DND-41 (cell line): ENCODE measurements around the gene MTO1.

Experiments
- ATAC-seq: fragments of 200-7000 bp; cut with Tn5 transposase; 3 replicates; pipeline ENCODE4 v1.9.1; 2021; ENCODE audit warnings: low read depth; ENCODE audit not compliant: insufficient read depth
- DNase-seq: peaks from one replicate; pipeline ENCODE4 v3.0.0-alpha.2; 2020
- H2AFZ ChIP-seq: 2 replicates; pipeline ENCODE4 v1.6.0; 2012; ENCODE audit warnings: low read depth, low read length
- H3K27ac ChIP-seq: 2 replicates; pipeline ENCODE4 v1.5.1; 2012; ENCODE audit warnings: low read length, inconsistent platforms
- H3K27me3 ChIP-seq: fragments of 200-600 bp; sonication (generic); 2 replicates; pipeline ENCODE4 v1.6.0; 2012; ENCODE audit warnings: low read length, mild to moderate bottlenecking, inconsistent platforms; ENCODE audit not compliant: insufficient read depth, poor library complexity
- H3K36me3 ChIP-seq: 2 replicates; pipeline ENCODE4 v1.5.1; 2012; ENCODE audit warnings: low read length, inconsistent platforms; ENCODE audit not compliant: insufficient read depth
- H3K4me1 ChIP-seq: 2 replicates; pipeline ENCODE4 v1.5.1; 2012; ENCODE audit warnings: mild to moderate bottlenecking, low read length; ENCODE audit not compliant: insufficient read depth
- H3K4me2 ChIP-seq: 2 replicates; pipeline ENCODE4 v1.6.0; 2012; ENCODE audit warnings: mild to moderate bottlenecking, moderate library complexity, low read length, inconsistent platforms; ENCODE audit not compliant: insufficient read depth
- H3K4me3 ChIP-seq, 2 experiments: fragments of 200-600 bp in 1 of 2; shearing (Covaris generic) in 1 of 2; 2 replicates each; pipeline ENCODE4 v1.5.1; 2012 to 2016; ENCODE audit warnings: inconsistent platforms in 2 of 2, low read length in 2 of 2, mild to moderate bottlenecking in 2 of 2, low read depth in 1 of 2, moderate library complexity in 1 of 2
- H3K79me2 ChIP-seq: 2 replicates; pipeline ENCODE4 v1.6.0; 2012; ENCODE audit warnings: low read length, inconsistent platforms; ENCODE audit not compliant: insufficient read depth
- H3K9ac ChIP-seq: 2 replicates; pipeline ENCODE4 v1.6.0; 2012; ENCODE audit warnings: low read depth, mild to moderate bottlenecking, inconsistent platforms, low read length, moderate library complexity
- H3K9me3 ChIP-seq: 2 replicates; pipeline ENCODE4 v1.5.1; 2012; ENCODE audit warnings: low read length, moderate library complexity, mild to moderate bottlenecking, inconsistent platforms; ENCODE audit not compliant: insufficient read depth, severe bottlenecking
- H4K20me1 ChIP-seq: 2 replicates; pipeline ENCODE4 v1.6.0; 2012; ENCODE audit warnings: low read length; ENCODE audit not compliant: insufficient read depth
- CTCF ChIP-seq: IDR thresholded peaks from 2 replicates; pipeline ENCODE4 v1.5.1; 2012; ENCODE audit warnings: borderline replicate concordance, low read length, moderate library complexity, mild to moderate bottlenecking; ENCODE audit not compliant: poor library complexity, severe bottlenecking; ENCODE audit errors: extremely low read depth
- EZH2 ChIP-seq: IDR thresholded peaks from 3 replicates; pipeline ENCODE4 v1.6.1; 2012; ENCODE audit warnings: borderline replicate concordance, low read depth, mild to moderate bottlenecking, moderate library complexity, low read length, inconsistent platforms; ENCODE audit not compliant: severe bottlenecking

The MTO1 gene

GRCh38 chr6:73421534-73421933 is 40.0 kb upstream of the MTO1 start:
- ATAC-seq (no peak), DNase-seq (no peak)
- Histone ChIP-seq H2AFZ (no peak overlapping the region), H3K4me2 (no peak overlapping the region), H3K27ac (no peak overlapping the region), H3K4me1 (peaks cover 21% of the 10 kb centered on the region), H3K4me3 (no peak overlapping the region), H4K20me1 (no peaks in the 10 kb centered on the region), H3K36me3 (no peaks in the 10 kb centered on the region), H3K79me2 (no peaks in the 10 kb centered on the region), H3K27me3 (no peaks in the 10 kb centered on the region), H3K9me3 (no peaks in the 10 kb centered on the region), H3K9ac (no peak overlapping the region)
- no peak for TF ChIP-seq CTCF
- TF ChIP-seq EZH2 = no peak

- no peaks in the 10 kb centered on the region for H3K79me2 ChIP-seq
- H3K27ac ChIP-seq = no peak overlapping the region
- no peak overlapping the region for H3K4me3 ChIP-seq
- no peak overlapping the region for H2AFZ ChIP-seq
- no peaks in the 10 kb centered on the region for H3K9me3 ChIP-seq
- no peaks in the 10 kb centered on the region for H3K36me3 ChIP-seq
- H3K4me2 ChIP-seq = no peak overlapping the region
- DNase-seq (no peak), ATAC-seq (no peak)
- no peaks in the 10 kb centered on the region for H3K27me3 ChIP-seq
- H3K9ac ChIP-seq = no peak overlapping the region
- H3K4me1 ChIP-seq = no peaks in the 10 kb centered on the region
- no peaks in the 10 kb centered on the region for H4K20me1 ChIP-seq
- TF ChIP-seq EZH2 (no peak), CTCF (no peak)
Measured at GRCh38 chr6:73435236-73435635, 26.3 kb upstream of the MTO1 start.

GRCh38 chr6:73443555-73443954 is 18.0 kb upstream of the MTO1 start:
- no peaks in the 10 kb centered on the region for H3K9me3 ChIP-seq
- no peak overlapping the region for H3K4me2 ChIP-seq
- no peak overlapping the region for H3K27ac ChIP-seq
- no peaks in the 10 kb centered on the region for H3K27me3 ChIP-seq
- no peaks in the 10 kb centered on the region for H3K36me3 ChIP-seq
- TF ChIP-seq EZH2 (no peak), CTCF (no peak)
- H4K20me1 ChIP-seq = no peaks in the 10 kb centered on the region
- H3K79me2 ChIP-seq = no peaks in the 10 kb centered on the region
- H3K9ac ChIP-seq = no peak overlapping the region
- DNase-seq (no peak), ATAC-seq (no peak)
- no peak overlapping the region for H2AFZ ChIP-seq
- H3K4me1 ChIP-seq = no peaks in the 10 kb centered on the region
- H3K4me3 ChIP-seq = no peak overlapping the region
